ENCODE measurements around the gene SCRG1.

The SCRG1 gene

GRCh38 chr4:173398779-173399415, at the start of gene SCRG1:
Gene SCRG1 (minus strand): TSS chr4:173399116. CDS start chr4:173391414, 7,702 bp downstream.
- no peak within 1 kb of the TSS for H3K4me3 ChIP-seq (ENCODE audit: low read depth, low read length)

GRCh38 chr4:173448103-173448502, 49.2 kb upstream of the SCRG1 start:
- TF ChIP-seq MYC (IDR thresholded peaks at IDR 0.05; ENCODE audit: low read depth, low read length) = no peak
- no peak for TF ChIP-seq MAX (IDR thresholded peaks at IDR 0.05; ENCODE audit: low read depth, low read length)
- no peak for TF ChIP-seq POLR2A (IDR thresholded peaks at IDR 0.05; ENCODE audit: extremely low read depth, insufficient read length)
- TF ChIP-seq CTCF (IDR thresholded peaks at IDR 0.05; ENCODE audit: low read depth, low read length) = no peak
- DNase-seq (ENCODE audit: low read depth) = no peak
- H3K4me3 ChIP-seq (ENCODE audit: low read depth, low read length) = no peak overlapping the region

More at GRCh38 chr4:173398779-173399415, at the start of gene SCRG1:
- no peak for TF ChIP-seq CTCF (IDR thresholded peaks at IDR 0.05; ENCODE audit: low read depth, low read length)
- DNase-seq (ENCODE audit: low read depth) = no peak

- H3K4me3 ChIP-seq (ENCODE audit: low read depth, low read length) = no peak overlapping the region
- TF ChIP-seq POLR2A (IDR thresholded peaks at IDR 0.05; ENCODE audit: extremely low read depth, insufficient read length) (no peak), CTCF (IDR thresholded peaks at IDR 0.05; ENCODE audit: low read depth, low read length) (no peak), MAX (IDR thresholded peaks at IDR 0.05; ENCODE audit: low read depth, low read length) (no peak), MYC (IDR thresholded peaks at IDR 0.05; ENCODE audit: low read depth, low read length) (no peak)
- no peak for DNase-seq (ENCODE audit: low read depth)
Measured at GRCh38 chr4:173446416-173446815, 47.5 kb upstream of the SCRG1 start.

- DNase-seq (ENCODE audit: low read depth) = no peak
- no peak overlapping the region for H3K4me3 ChIP-seq (ENCODE audit: low read depth, low read length)
- no peak for TF ChIP-seq CTCF (IDR thresholded peaks at IDR 0.05; ENCODE audit: low read depth, low read length)
- TF ChIP-seq POLR2A (IDR thresholded peaks at IDR 0.05; ENCODE audit: extremely low read depth, insufficient read length) = no peak
- TF ChIP-seq MYC (IDR thresholded peaks at IDR 0.05; ENCODE audit: low read depth, low read length) = no peak
- no peak for TF ChIP-seq MAX (IDR thresholded peaks at IDR 0.05; ENCODE audit: low read depth, low read length)
Measured at GRCh38 chr4:173443121-173443520, 44.2 kb upstream of the SCRG1 start.

GRCh38 chr4:173442223-173442932, 43.5 kb upstream of the SCRG1 start:
- H3K4me3 ChIP-seq (ENCODE audit: low read depth, low read length) = no peak overlapping the region
- DNase-seq (ENCODE audit: low read depth) = no peak
- TF ChIP-seq MAX (IDR thresholded peaks at IDR 0.05; ENCODE audit: low read depth, low read length) (no peak), CTCF (IDR thresholded peaks at IDR 0.05; ENCODE audit: low read depth, low read length) (no peak), MYC (IDR thresholded peaks at IDR 0.05; ENCODE audit: low read depth, low read length) (no peak), POLR2A (IDR thresholded peaks at IDR 0.05; ENCODE audit: extremely low read depth, insufficient read length) (no peak)

Data from NB4 (cell line).